GM12878 (cell line): ENCODE measurements around the gene TBC1D8B. TPM values are rescaled to one million over a fixed set of nuclear protein-coding genes. Genes with fewer than 3 reads are reported as not detected.

Experiments used
- ATAC-seq: fragments of 200-7000 bp; cut with Tn5 transposase; 3 replicates; pipeline ENCODE4 v1.9.1; 2020; ENCODE audit warnings: mild to moderate bottlenecking, moderate library complexity
- BruUV-seq: library from RNA; stranded (reverse); fragments of 400-500 nt; replicated peaks from 2 replicates; lab custom pipeline; 2021; lab: Mats Ljungman, UMichigan
- CTCF ChIA-PET: fragments of 300-600 bp; sonication (Branson Sonifier 250); formaldehyde crosslinking; extraction: SDS; loops from one replicate; lab custom pipeline; 2021; ENCODE audit warnings: inconsistent platforms; lab: Yijun Ruan, JAX
- POLR2A ChIA-PET: fragments of 350-600 bp; formaldehyde crosslinking; extraction: SDS; loops from one replicate; lab custom pipeline; 2021; ENCODE audit warnings: inconsistent platforms; lab: Charles Lee
- RAD21 ChIA-PET: fragments of 300-600 bp; sonication (Branson Sonifier 250); formaldehyde crosslinking; loops from one replicate; lab custom pipeline; 2023; ENCODE audit warnings: antibody characterized with exemption; ENCODE audit not compliant: unreplicated experiment; lab: Charles Lee
- SMC1A ChIA-PET: fragments of 300-600 bp; sonication (Branson Sonifier 250); formaldehyde crosslinking; loops from one replicate; lab custom pipeline; 2023; ENCODE audit not compliant: unreplicated experiment, uncharacterized antibody; lab: Charles Lee
- DNase-seq: peaks from one replicate; pipeline ENCODE4 v3.0.0-alpha.2; 2011; ENCODE audit warnings: low read depth, low spot score
- FAIRE-seq: peaks from 3 replicates; lab custom pipeline; 2011; peaks lifted over from hg19 to GRCh38; lab: Jason Lieb, UNC
- H2AFZ ChIP-seq: 2 replicates; pipeline ENCODE4 v1.6.0; 2011; ENCODE audit warnings: low read depth, low read length, control low read depth; ENCODE audit not compliant: control insufficient read depth
- H3K27ac ChIP-seq: 2 replicates; pipeline ENCODE4 v1.5.1; 2011; ENCODE audit warnings: control low read depth; ENCODE audit not compliant: control insufficient read depth, insufficient read depth
- H3K27me3 ChIP-seq, 2 experiments: replicated peaks in 1 of 2; 2 replicates each; pipeline versions ENCODE4 v1.6.0 to v1.6.1; 2011; ENCODE audit warnings: low read length in 1 of 2; ENCODE audit not compliant: control insufficient read depth in 2 of 2, insufficient read depth in 2 of 2
- H3K36me3 ChIP-seq, 2 experiments: 2 replicates each; pipeline ENCODE4 v1.5.1; 2011; ENCODE audit warnings: low read length in 1 of 2; ENCODE audit not compliant: control insufficient read depth in 2 of 2, insufficient read depth in 2 of 2
- H3K4me1 ChIP-seq: 2 replicates; pipeline ENCODE4 v1.6.1; 2011; ENCODE audit warnings: mild to moderate bottlenecking, low read length, moderate library complexity, mixed read lengths; ENCODE audit not compliant: control insufficient read depth, insufficient read depth
- H3K4me2 ChIP-seq: 2 replicates; pipeline ENCODE4 v1.6.0; 2011; ENCODE audit warnings: control low read depth; ENCODE audit not compliant: control insufficient read depth, insufficient read depth
- H3K4me3 ChIP-seq: fragments of 200-600 bp; sonication (generic); 2 replicates; pipeline ENCODE4 v1.5.1; 2016
- H3K79me2 ChIP-seq: 2 replicates; pipeline ENCODE4 v1.6.0; 2011; ENCODE audit warnings: low read length; ENCODE audit not compliant: control insufficient read depth, insufficient read depth
- H3K9ac ChIP-seq: 2 replicates; pipeline ENCODE4 v1.8.0; 2011; ENCODE audit warnings: low read length, control low read depth, mixed read lengths; ENCODE audit not compliant: control insufficient read depth, insufficient read depth
- H3K9me3 ChIP-seq: replicated peaks from 3 replicates; pipeline ENCODE4 v1.5.1; 2011; ENCODE audit warnings: mild to moderate bottlenecking, low read length; ENCODE audit not compliant: control insufficient read depth, insufficient read depth
- H4K20me1 ChIP-seq: 2 replicates; pipeline ENCODE4 v1.6.0; 2011; ENCODE audit not compliant: control insufficient read depth, insufficient read depth
- CHD4 ChIP-seq: fragments of 200-600 bp; sonication (generic); IDR thresholded peaks from 2 replicates; pipeline ENCODE4 v1.6.1; 2016; ENCODE audit warnings: mild to moderate bottlenecking
- FOS ChIP-seq: IDR thresholded peaks from 3 replicates; pipeline ENCODE4 v1.6.1; 2011; ENCODE audit warnings: borderline replicate concordance; ENCODE audit not compliant: insufficient read length; ENCODE audit errors: extremely low read depth
- MEF2A ChIP-seq: IDR thresholded peaks from 2 replicates; pipeline ENCODE4 v1.6.1; 2011; ENCODE audit warnings: low read depth, mild to moderate bottlenecking, low read length, moderate library complexity; ENCODE audit not compliant: insufficient read depth
- SUZ12 ChIP-seq: fragments of 200-600 bp; sonication (generic); IDR thresholded peaks from one replicate; pipeline ENCODE4 v1.6.1; 2018; ENCODE audit warnings: antibody characterized with exemption, mild to moderate bottlenecking; ENCODE audit not compliant: unreplicated experiment
- WRNIP1 ChIP-seq: IDR thresholded peaks from 2 replicates; pipeline ENCODE4 v1.6.1; 2011; ENCODE audit warnings: low read depth, low read length, improper control_type of control experiment, borderline replicate concordance
- WGBS: methylation state at CpG from one replicate; pipeline ENCODE4 v1.1.6; 2016; ENCODE audit warnings: low lambda C conversion rate; ENCODE audit not compliant: insufficient replicate concordance, insufficient coverage; ENCODE audit errors: missing lambda C conversion rate; 5-methylcytosine and 5-hydroxymethylcytosine counted together
- in situ Hi-C: fragments of 300-500 bp; cut with MboI; formaldehyde crosslinking; loops from 9 replicates; pipeline ENCODE4 v1.14.3; 2018; ENCODE audit warnings: mixed read lengths
- intact Hi-C: fragments of 100-400 bp; cut with micrococcal nuclease; formaldehyde crosslinking; loops from one replicate; pipeline ENCODE4 v1.14.2; 2022; ENCODE audit not compliant: unreplicated experiment
- polyA plus RNA-seq, 11 experiments: library from polyadenylated mRNA; depleted of rRNA in 4 of 11; unstranded in 6 of 11; stranded (reverse) in 5 of 11; fragments of >200 nt; fragmentation: Nextera tagmentation in 4 of 11; fragmentation: Illumina TruSeq in 1 of 11; extraction: Ambion mirVana in 4 of 11; extraction: Trizol in 1 of 11; gene quantifications; 1 replicate in 1 of 11; 2 replicates in 10 of 11; pipeline versions ENCODE4 v1.2.1 to v1.2.3, GENCODE V29; 2011 to 2016; ENCODE audit warnings: inconsistent platforms in 2 of 11, missing spikeins in 2 of 11, low read depth in 1 of 11
- total RNA-seq, 4 experiments: library from RNA; depleted of rRNA in 3 of 4; stranded (reverse); fragments of >200 nt in 3 of 4; fragmentation: Illumina TruSeq in 1 of 4; extraction: Trizol in 1 of 4; gene quantifications; 2 replicates each; pipeline versions ENCODE4 v1.2.1 to v1.2.3, GENCODE V29; 2013 to 2021
- TF ChIP-seq, protein P1 (sequence below): fragments of 450-650 bp; IDR thresholded peaks from 2 replicates; pipeline ENCODE4 v1.6.1; 2017; ENCODE audit warnings: borderline replicate concordance
- TF ChIP-seq, protein P2 (sequence below): IDR thresholded peaks from 2 replicates; pipeline ENCODE4 v1.6.1; 2012; ENCODE audit warnings: low read length, inconsistent platforms

The TBC1D8B gene
- total and polyA plus RNA-seq, 10 of the 15 experiments (the other 5 are each of a cell fraction or from before 2014, with no cell fraction given), result 0.95 to 2.6 (median 1.6) TPM

DNA sequence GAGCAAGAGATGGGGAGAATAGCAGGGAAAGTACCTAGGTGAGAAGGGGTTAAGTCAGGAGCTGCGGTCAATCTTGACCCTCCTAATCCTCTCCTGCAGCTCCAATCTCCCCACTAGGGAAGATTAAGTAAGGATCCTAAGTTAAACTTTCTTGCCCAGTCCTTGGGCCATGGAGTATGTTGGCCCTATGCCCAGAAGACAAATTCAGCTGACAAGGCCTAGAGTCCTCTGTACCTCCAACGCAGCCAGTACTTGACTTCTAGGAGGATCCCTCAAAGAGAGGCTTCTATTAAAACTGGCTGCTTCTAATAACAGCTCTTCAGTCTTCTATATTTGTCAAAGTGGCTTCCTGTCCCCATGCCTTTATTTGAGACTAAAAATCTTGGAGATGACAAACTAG, 119.2 kb downstream of the TBC1D8B start:
- POLR2A ChIA-PET, result no interaction called here

More for the DNA sequence above, 119.2 kb downstream of the TBC1D8B start:
- no peaks in the 10 kb centered on the region for H3K27me3 ChIP-seq
- no peak overlapping the region for H2AFZ ChIP-seq
- no peak overlapping the region for H3K4me3 ChIP-seq
- no peak for DNase-seq
- H3K36me3 ChIP-seq, result no peaks in the 10 kb centered on the region
- ChIA-PET SMC1A (no interaction called here), CTCF (interaction anchor here (1.1 kb wide), 1 partner anchor 23 kb away, joined by 3 read pairs; no protein-coding TSS in a partner anchor), RAD21 (no interaction called here)
- no peaks in the 10 kb centered on the region for H3K4me1 ChIP-seq
- in situ Hi-C loops (no loop called here), intact Hi-C loops (no loop called here)
- no peak for ATAC-seq
- H3K9ac ChIP-seq, result no peak overlapping the region
- no peaks in the 10 kb centered on the region for H3K79me2 ChIP-seq
- H3K9me3 ChIP-seq, result no peaks in the 10 kb centered on the region
- WGBS, result 33% methylated on average over 2 of the region's 2 CpGs
- no peaks in the 10 kb centered on the region for H4K20me1 ChIP-seq
- H3K27ac ChIP-seq, result no peak overlapping the region
- FAIRE-seq, result no peak
- H3K4me2 ChIP-seq, result no peak overlapping the region
- TF ChIP-seq FOS (no peak), MEF2A (no peak), WRNIP1 (no peak), CHD4 (no peak), SUZ12 (no peak)
- TF ChIP-seq, protein P1, sequence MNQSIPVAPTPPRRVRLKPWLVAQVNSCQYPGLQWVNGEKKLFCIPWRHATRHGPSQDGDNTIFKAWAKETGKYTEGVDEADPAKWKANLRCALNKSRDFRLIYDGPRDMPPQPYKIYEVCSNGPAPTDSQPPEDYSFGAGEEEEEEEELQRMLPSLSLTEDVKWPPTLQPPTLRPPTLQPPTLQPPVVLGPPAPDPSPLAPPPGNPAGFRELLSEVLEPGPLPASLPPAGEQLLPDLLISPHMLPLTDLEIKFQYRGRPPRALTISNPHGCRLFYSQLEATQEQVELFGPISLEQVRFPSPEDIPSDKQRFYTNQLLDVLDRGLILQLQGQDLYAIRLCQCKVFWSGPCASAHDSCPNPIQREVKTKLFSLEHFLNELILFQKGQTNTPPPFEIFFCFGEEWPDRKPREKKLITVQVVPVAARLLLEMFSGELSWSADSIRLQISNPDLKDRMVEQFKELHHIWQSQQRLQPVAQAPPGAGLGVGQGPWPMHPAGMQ, result no peak
- TF ChIP-seq, protein P2, sequence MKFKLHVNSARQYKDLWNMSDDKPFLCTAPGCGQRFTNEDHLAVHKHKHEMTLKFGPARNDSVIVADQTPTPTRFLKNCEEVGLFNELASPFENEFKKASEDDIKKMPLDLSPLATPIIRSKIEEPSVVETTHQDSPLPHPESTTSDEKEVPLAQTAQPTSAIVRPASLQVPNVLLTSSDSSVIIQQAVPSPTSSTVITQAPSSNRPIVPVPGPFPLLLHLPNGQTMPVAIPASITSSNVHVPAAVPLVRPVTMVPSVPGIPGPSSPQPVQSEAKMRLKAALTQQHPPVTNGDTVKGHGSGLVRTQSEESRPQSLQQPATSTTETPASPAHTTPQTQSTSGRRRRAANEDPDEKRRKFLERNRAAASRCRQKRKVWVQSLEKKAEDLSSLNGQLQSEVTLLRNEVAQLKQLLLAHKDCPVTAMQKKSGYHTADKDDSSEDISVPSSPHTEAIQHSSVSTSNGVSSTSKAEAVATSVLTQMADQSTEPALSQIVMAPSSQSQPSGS, result no peak
- no TSS peak for BruUV-seq

Other genes with a start within 250 kb of the TBC1D8B start
- gene RADX, start 190.7 kb upstream of the TBC1D8B start, total RNA-seq (2014; rRNA removed), result 13.3 and 21.1 TPM in 2 replicates
- 19.0 and 19.1 TPM in 2 replicates for gene RADX, start 190.7 kb upstream of the TBC1D8B start, total RNA-seq (2014; rRNA removed; fragmentation: Illumina TruSeq; extraction: Trizol)
- 9.7 and 13.0 TPM in 2 replicates for gene RADX, start 190.7 kb upstream of the TBC1D8B start, total RNA-seq (2021)
- gene RADX, start 190.7 kb upstream of the TBC1D8B start, polyA plus RNA-seq (2011; rRNA removed), result 23.0 and 39.2 TPM in 2 replicates
- gene RADX, start 190.7 kb upstream of the TBC1D8B start, polyA plus RNA-seq (2014; fragmentation: Illumina TruSeq; extraction: Trizol), result 24.2 and 39.2 TPM in 2 replicates
- 1 to 10 TPM; 4.3 to 5.4 TPM for gene RADX, start 190.7 kb upstream of the TBC1D8B start, polyA plus RNA-seq (2014; fragmentation: Nextera tagmentation; extraction: Ambion mirVana)
- gene RADX, start 190.7 kb upstream of the TBC1D8B start, polyA plus RNA-seq (2014; rRNA removed), result 16.2 and 17.0 TPM in 2 replicates
- gene RADX, start 190.7 kb upstream of the TBC1D8B start, polyA plus RNA-seq (2016; fragmentation: Nextera tagmentation; extraction: Ambion mirVana), result 10 to 100 TPM; 10.9 to 11.4 TPM
- gene RNF128, start 76.0 kb upstream of the TBC1D8B start, total RNA-seq (2014; rRNA removed), result not detected in 2 replicates
- gene RNF128, start 76.0 kb upstream of the TBC1D8B start, total RNA-seq (2014; rRNA removed; fragmentation: Illumina TruSeq; extraction: Trizol), result not detected in 2 replicates
- 0.10 TPM in 1 of 2 replicates, not detected in the other for gene RNF128, start 76.0 kb upstream of the TBC1D8B start, total RNA-seq (2021)
- not detected in 2 replicates for gene RNF128, start 76.0 kb upstream of the TBC1D8B start, polyA plus RNA-seq (2011; rRNA removed)
- not detected in 2 replicates for gene RNF128, start 76.0 kb upstream of the TBC1D8B start, polyA plus RNA-seq (2014; fragmentation: Illumina TruSeq; extraction: Trizol)
- not detected for gene RNF128, start 76.0 kb upstream of the TBC1D8B start, polyA plus RNA-seq (2014; fragmentation: Nextera tagmentation; extraction: Ambion mirVana)
- not detected in 2 replicates for gene RNF128, start 76.0 kb upstream of the TBC1D8B start, polyA plus RNA-seq (2014; rRNA removed)
- gene RNF128, start 76.0 kb upstream of the TBC1D8B start, polyA plus RNA-seq (2016; fragmentation: Nextera tagmentation; extraction: Ambion mirVana), result not detected
- not detected in 2 replicates for gene RIPPLY1, start 100.7 kb downstream of the TBC1D8B start, total RNA-seq (2014; rRNA removed)
- gene RIPPLY1, start 100.7 kb downstream of the TBC1D8B start, total RNA-seq (2014; rRNA removed; fragmentation: Illumina TruSeq; extraction: Trizol), result not detected in 2 replicates
- not detected in 2 replicates for gene RIPPLY1, start 100.7 kb downstream of the TBC1D8B start, total RNA-seq (2021)
- not detected in 2 replicates for gene RIPPLY1, start 100.7 kb downstream of the TBC1D8B start, polyA plus RNA-seq (2011; rRNA removed)
- not detected in 2 replicates for gene RIPPLY1, start 100.7 kb downstream of the TBC1D8B start, polyA plus RNA-seq (2014; fragmentation: Illumina TruSeq; extraction: Trizol)
- not detected for gene RIPPLY1, start 100.7 kb downstream of the TBC1D8B start, polyA plus RNA-seq (2014; fragmentation: Nextera tagmentation; extraction: Ambion mirVana)
- not detected in 2 replicates for gene RIPPLY1, start 100.7 kb downstream of the TBC1D8B start, polyA plus RNA-seq (2014; rRNA removed)
- not detected for gene RIPPLY1, start 100.7 kb downstream of the TBC1D8B start, polyA plus RNA-seq (2016; fragmentation: Nextera tagmentation; extraction: Ambion mirVana)
- gene CLDN2, start 117.7 kb downstream of the TBC1D8B start, total RNA-seq (2014; rRNA removed), result 0.06 TPM in 1 of 2 replicates, not detected in the other
- gene CLDN2, start 117.7 kb downstream of the TBC1D8B start, total RNA-seq (2014; rRNA removed; fragmentation: Illumina TruSeq; extraction: Trizol), result not detected in 2 replicates
- gene CLDN2, start 117.7 kb downstream of the TBC1D8B start, total RNA-seq (2021), result not detected in 2 replicates
- not detected in 2 replicates for gene CLDN2, start 117.7 kb downstream of the TBC1D8B start, polyA plus RNA-seq (2011; rRNA removed)
- not detected in 2 replicates for gene CLDN2, start 117.7 kb downstream of the TBC1D8B start, polyA plus RNA-seq (2014; fragmentation: Illumina TruSeq; extraction: Trizol)
- not detected for gene CLDN2, start 117.7 kb downstream of the TBC1D8B start, polyA plus RNA-seq (2014; fragmentation: Nextera tagmentation; extraction: Ambion mirVana)
- not detected in 2 replicates for gene CLDN2, start 117.7 kb downstream of the TBC1D8B start, polyA plus RNA-seq (2014; rRNA removed)
- gene CLDN2, start 117.7 kb downstream of the TBC1D8B start, polyA plus RNA-seq (2016; fragmentation: Nextera tagmentation; extraction: Ambion mirVana), result not detected
- 0.11 and 0.34 TPM in 2 replicates for gene MORC4, start 197.5 kb downstream of the TBC1D8B start, total RNA-seq (2014; rRNA removed)
- gene MORC4, start 197.5 kb downstream of the TBC1D8B start, total RNA-seq (2014; rRNA removed; fragmentation: Illumina TruSeq; extraction: Trizol), result 0.41 and 0.49 TPM in 2 replicates
- 0.21 and 0.41 TPM in 2 replicates for gene MORC4, start 197.5 kb downstream of the TBC1D8B start, total RNA-seq (2021)
- gene MORC4, start 197.5 kb downstream of the TBC1D8B start, polyA plus RNA-seq (2011; rRNA removed), result 0.65 and 0.79 TPM in 2 replicates
- gene MORC4, start 197.5 kb downstream of the TBC1D8B start, polyA plus RNA-seq (2014; fragmentation: Illumina TruSeq; extraction: Trizol), result 0.28 and 0.32 TPM in 2 replicates
- under 1 TPM; 0.06 to 0.09 TPM for gene MORC4, start 197.5 kb downstream of the TBC1D8B start, polyA plus RNA-seq (2014; fragmentation: Nextera tagmentation; extraction: Ambion mirVana)
- gene MORC4, start 197.5 kb downstream of the TBC1D8B start, polyA plus RNA-seq (2014; rRNA removed), result 0.16 and 0.20 TPM in 2 replicates
- gene MORC4, start 197.5 kb downstream of the TBC1D8B start, polyA plus RNA-seq (2016; fragmentation: Nextera tagmentation; extraction: Ambion mirVana), result under 1 TPM; 0.03 to 0.24 TPM